ENCODE data around the gene ABR.

Gene ABR

GRCh38 chr17:1179818-1180742 is at the start of gene ABR:
ABR (minus strand) TSS chr17:1179981; CDS start chr17:1179727, 254 bp downstream.
- Histone ChIP-seq H3K4me3 (ENCODE audit: low read depth in 1 of 2, low read length in 2 of 2) (peak within 1 kb of the TSS; percentile 38 to 48), H3K4me1 (ENCODE audit: insufficient read depth, low read length) (peaks cover 22% of the 10 kb centered on the region), H3K27ac (ENCODE audit: low read depth, low read length) (peak within 1 kb of the TSS; percentile 32), H3K9ac (ENCODE audit: low read length) (no peak within 1 kb of the TSS), H3K27me3 (ENCODE audit: control insufficient read depth in 1 of 2, insufficient read depth in 2 of 2, low read length in 2 of 2) (peaks cover 0 to 5% of the 10 kb centered on the region in 2 donors), H3K9me3 (ENCODE audit: low read length) (no peaks in the 10 kb centered on the region), H3K36me3 (ENCODE audit: insufficient read depth, low read length) (no peaks in the 10 kb centered on the region)

DNA sequence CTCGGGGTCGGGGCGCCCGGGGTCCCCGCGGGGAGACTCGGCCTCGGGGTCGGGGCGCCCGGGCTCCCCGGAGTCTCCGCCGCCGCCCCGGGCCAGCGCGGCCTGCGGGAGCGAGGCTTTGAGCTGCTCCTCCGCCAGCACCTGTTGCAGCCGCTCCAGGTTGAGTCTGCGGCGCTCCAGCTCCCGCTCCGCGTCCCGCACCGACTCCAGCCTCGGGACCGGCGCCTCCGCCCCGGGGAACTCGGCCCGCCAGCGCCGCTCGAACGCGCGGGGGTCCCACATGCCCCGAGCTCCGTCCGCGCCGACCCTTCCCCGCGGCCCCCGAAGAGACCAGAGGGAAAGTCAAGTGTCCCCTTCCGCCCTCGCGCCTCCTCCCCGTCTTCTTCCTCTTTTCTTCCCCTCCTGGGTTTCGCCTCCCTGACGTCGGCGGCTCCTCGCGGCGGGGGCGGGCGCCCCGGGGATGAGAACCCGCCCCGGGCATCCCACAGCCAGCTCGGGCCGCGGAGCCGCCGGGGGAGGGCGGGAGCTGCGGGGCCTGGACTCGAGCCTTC is 49.6 kb upstream of the ABR start:
- H3K27ac ChIP-seq (ENCODE audit: low read depth, low read length), result no peak overlapping the region
- H3K27me3 ChIP-seq (ENCODE audit: control insufficient read depth in 1 of 2, insufficient read depth in 2 of 2, low read length in 2 of 2), result peaks cover 10 to 39% of the 10 kb centered on the region in 2 donors
- peak overlapping the region in 1 of 2 donors; percentile 36 for H3K4me3 ChIP-seq (ENCODE audit: low read depth in 1 of 2, low read length in 2 of 2)
- H3K36me3 ChIP-seq (ENCODE audit: insufficient read depth, low read length), result no peaks in the 10 kb centered on the region
- H3K9ac ChIP-seq (ENCODE audit: low read length), result no peak overlapping the region
- H3K9me3 ChIP-seq (ENCODE audit: low read length), result no peaks in the 10 kb centered on the region
- no peaks in the 10 kb centered on the region for H3K4me1 ChIP-seq (ENCODE audit: insufficient read depth, low read length)

DNA sequence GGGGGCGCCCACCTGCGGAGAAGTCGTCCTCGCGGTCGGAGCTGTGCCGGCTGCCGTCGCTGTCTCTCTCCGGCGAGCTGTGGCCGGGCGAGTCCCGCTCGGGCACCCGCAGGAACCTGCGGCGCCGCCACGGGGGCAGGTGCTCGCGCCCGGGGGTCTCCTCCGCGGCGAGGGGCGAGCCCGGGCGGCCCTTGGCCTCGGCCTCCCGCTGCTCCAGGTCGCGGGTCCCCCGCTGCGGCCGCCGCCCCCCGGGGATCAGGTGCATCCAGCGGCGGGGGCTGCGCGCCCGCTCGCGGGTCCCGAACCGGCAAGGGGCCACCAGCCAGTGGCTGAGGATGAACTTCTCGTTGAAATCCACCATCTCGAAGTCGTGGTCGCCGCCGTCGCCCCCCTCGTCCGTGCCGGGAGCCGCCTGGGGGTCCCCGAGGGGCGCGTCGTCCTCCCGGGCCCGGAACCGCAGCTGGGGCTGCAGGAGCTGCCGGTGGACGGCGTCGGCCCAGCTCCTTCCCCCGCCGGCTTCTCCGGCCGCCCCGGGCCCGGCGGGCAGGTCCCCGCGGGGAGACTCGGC is 49.1 kb upstream of the ABR start:
- H3K27me3 ChIP-seq (ENCODE audit: control insufficient read depth in 1 of 2, insufficient read depth in 2 of 2, low read length in 2 of 2), result peaks cover 10 to 39% of the 10 kb centered on the region in 2 donors
- no peak overlapping the region for H3K9ac ChIP-seq (ENCODE audit: low read length)
- no peaks in the 10 kb centered on the region for H3K9me3 ChIP-seq (ENCODE audit: low read length)
- H3K4me3 ChIP-seq (ENCODE audit: low read depth in 1 of 2, low read length in 2 of 2), result no peak overlapping the region
- H3K36me3 ChIP-seq (ENCODE audit: insufficient read depth, low read length), result no peaks in the 10 kb centered on the region
- no peak overlapping the region for H3K27ac ChIP-seq (ENCODE audit: low read depth, low read length)
- no peaks in the 10 kb centered on the region for H3K4me1 ChIP-seq (ENCODE audit: insufficient read depth, low read length)

DNA sequence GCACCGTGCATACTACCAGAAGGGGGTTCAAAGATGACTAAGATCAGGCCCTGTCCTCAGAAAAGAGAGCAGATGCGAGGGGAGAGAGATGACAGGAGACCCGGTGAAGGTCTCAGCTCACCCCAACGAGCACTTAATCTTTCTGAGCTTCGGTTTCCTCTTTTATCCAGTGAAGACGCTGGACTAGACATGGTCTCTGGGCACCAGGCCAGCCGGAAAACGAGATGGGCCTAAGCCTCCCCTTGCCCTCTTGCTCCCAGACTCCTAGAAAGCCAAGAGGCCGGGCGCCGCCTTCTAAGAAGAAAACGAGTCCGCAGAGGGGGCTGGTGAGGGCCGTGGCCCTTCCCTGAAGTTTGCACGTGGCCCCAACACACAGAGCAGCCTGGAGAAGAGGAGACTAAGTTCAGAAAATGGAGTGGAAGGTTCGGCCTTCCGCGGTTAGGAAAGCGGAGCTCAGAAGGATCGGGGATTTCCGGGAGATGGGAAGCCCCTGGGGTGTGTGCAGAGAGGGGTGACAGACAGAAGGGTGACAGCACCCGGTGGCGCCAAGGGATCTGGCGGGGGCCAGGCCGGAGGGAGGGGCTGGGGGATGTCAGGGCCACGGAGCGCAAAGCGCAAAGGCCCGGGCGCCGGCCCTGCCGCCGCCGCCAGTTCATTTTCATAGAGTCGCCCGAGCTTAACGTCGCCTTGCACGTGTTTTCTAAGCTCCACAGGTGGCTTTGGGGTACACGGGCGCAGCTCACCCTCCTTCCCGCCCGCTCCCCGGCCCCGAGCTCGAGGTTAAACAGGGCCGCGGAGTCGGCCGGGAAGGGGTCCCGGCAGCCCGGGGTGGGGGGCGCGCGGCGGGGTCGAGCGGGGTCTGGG is 48.4 kb upstream of the ABR start:
- Histone ChIP-seq H3K27me3 (ENCODE audit: control insufficient read depth in 1 of 2, insufficient read depth in 2 of 2, low read length in 2 of 2) (peaks cover 10 to 39% of the 10 kb centered on the region in 2 donors), H3K27ac (ENCODE audit: low read depth, low read length) (no peak overlapping the region), H3K36me3 (ENCODE audit: insufficient read depth, low read length) (no peaks in the 10 kb centered on the region), H3K4me1 (ENCODE audit: insufficient read depth, low read length) (no peaks in the 10 kb centered on the region), H3K4me3 (ENCODE audit: low read depth in 1 of 2, low read length in 2 of 2) (peak overlapping the region; percentile 27 to 32), H3K9ac (ENCODE audit: low read length) (no peak overlapping the region), H3K9me3 (ENCODE audit: low read length) (no peaks in the 10 kb centered on the region)

GRCh38 chr17:1227365-1227764 is 47.6 kb upstream of the ABR start:
- no peaks in the 10 kb centered on the region for H3K36me3 ChIP-seq (ENCODE audit: insufficient read depth, low read length)

DNA sequence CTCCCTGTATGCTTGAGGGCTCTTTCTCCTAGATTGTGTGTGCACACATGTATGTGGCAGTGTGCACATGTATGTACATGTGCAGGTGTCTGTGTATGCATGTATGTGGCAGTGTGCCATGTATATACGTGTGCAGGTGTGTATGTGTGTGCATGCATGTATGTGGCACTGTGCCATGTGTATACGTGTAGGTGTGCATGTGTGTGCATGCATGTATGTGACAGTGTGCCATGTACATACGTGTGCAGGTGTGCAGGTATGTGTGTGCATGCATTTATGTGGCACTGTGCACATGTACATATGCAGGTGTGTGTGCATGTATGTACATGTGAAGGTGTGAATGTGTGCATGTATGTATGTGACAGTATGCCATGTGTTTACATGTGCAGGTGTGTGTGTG is 46.5 kb upstream of the ABR start:
- H3K27me3 ChIP-seq (ENCODE audit: control insufficient read depth in 1 of 2, insufficient read depth in 2 of 2, low read length in 2 of 2), result peaks cover 2 to 27% of the 10 kb centered on the region in 2 donors
- peaks cover 2% of the 10 kb centered on the region for H3K9me3 ChIP-seq (ENCODE audit: low read length)
- no peaks in the 10 kb centered on the region for H3K36me3 ChIP-seq (ENCODE audit: insufficient read depth, low read length)
- H3K4me3 ChIP-seq (ENCODE audit: low read depth in 1 of 2, low read length in 2 of 2), result no peak overlapping the region
- H3K27ac ChIP-seq (ENCODE audit: low read depth, low read length), result no peak overlapping the region
- H3K4me1 ChIP-seq (ENCODE audit: insufficient read depth, low read length), result no peaks in the 10 kb centered on the region
- no peak overlapping the region for H3K9ac ChIP-seq (ENCODE audit: low read length)

More at GRCh38 chr17:1227365-1227764, 47.6 kb upstream of the ABR start:
- Histone ChIP-seq H3K4me1 (ENCODE audit: insufficient read depth, low read length) (no peaks in the 10 kb centered on the region), H3K9me3 (ENCODE audit: low read length) (no peaks in the 10 kb centered on the region), H3K4me3 (ENCODE audit: low read depth in 1 of 2, low read length in 2 of 2) (peak overlapping the region in 1 of 2 donors; percentile 27), H3K9ac (ENCODE audit: low read length) (no peak overlapping the region), H3K27me3 (ENCODE audit: control insufficient read depth in 1 of 2, insufficient read depth in 2 of 2, low read length in 2 of 2) (peaks cover 10 to 38% of the 10 kb centered on the region in 2 donors), H3K27ac (ENCODE audit: low read depth, low read length) (no peak overlapping the region)

GRCh38 chr17:1224330-1224729 is 44.5 kb upstream of the ABR start:
- no peaks in the 10 kb centered on the region for H3K4me1 ChIP-seq (ENCODE audit: insufficient read depth, low read length)
- H3K27ac ChIP-seq (ENCODE audit: low read depth, low read length), result no peak overlapping the region
- peaks cover 0 to 13% of the 10 kb centered on the region in 2 donors for H3K27me3 ChIP-seq (ENCODE audit: control insufficient read depth in 1 of 2, insufficient read depth in 2 of 2, low read length in 2 of 2)
- no peaks in the 10 kb centered on the region for H3K36me3 ChIP-seq (ENCODE audit: insufficient read depth, low read length)
- peaks cover 6% of the 10 kb centered on the region for H3K9me3 ChIP-seq (ENCODE audit: low read length)
- no peak overlapping the region for H3K4me3 ChIP-seq (ENCODE audit: low read depth in 1 of 2, low read length in 2 of 2)
- no peak overlapping the region for H3K9ac ChIP-seq (ENCODE audit: low read length)

DNA sequence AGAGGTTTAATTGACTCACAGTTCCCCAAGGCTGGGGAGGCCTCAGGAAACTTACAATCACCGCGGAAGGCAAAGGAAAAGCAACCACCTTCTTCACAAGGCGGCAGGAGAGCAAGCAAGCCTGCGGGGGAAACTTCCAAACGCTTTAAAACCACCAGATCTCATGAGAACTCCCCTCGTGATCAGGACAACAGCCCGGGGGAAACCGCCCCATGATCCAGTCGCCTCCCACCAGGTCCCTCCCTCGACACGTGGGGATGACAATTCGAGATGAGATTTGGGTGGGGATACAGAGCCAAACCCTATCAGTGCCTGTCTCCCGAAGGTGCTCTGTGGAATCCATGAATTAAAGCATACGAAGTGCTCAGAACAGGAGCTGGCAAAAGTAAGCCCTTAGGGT is 43.9 kb upstream of the ABR start:
- no peak overlapping the region for H3K9ac ChIP-seq (ENCODE audit: low read length)
- no peak overlapping the region for H3K4me3 ChIP-seq (ENCODE audit: low read depth in 1 of 2, low read length in 2 of 2)
- no peaks in the 10 kb centered on the region for H3K4me1 ChIP-seq (ENCODE audit: insufficient read depth, low read length)
- no peak overlapping the region for H3K27ac ChIP-seq (ENCODE audit: low read depth, low read length)
- peaks cover 0 to 13% of the 10 kb centered on the region in 2 donors for H3K27me3 ChIP-seq (ENCODE audit: control insufficient read depth in 1 of 2, insufficient read depth in 2 of 2, low read length in 2 of 2)
- no peaks in the 10 kb centered on the region for H3K36me3 ChIP-seq (ENCODE audit: insufficient read depth, low read length)
- H3K9me3 ChIP-seq (ENCODE audit: low read length), result peaks cover 6% of the 10 kb centered on the region

DNA sequence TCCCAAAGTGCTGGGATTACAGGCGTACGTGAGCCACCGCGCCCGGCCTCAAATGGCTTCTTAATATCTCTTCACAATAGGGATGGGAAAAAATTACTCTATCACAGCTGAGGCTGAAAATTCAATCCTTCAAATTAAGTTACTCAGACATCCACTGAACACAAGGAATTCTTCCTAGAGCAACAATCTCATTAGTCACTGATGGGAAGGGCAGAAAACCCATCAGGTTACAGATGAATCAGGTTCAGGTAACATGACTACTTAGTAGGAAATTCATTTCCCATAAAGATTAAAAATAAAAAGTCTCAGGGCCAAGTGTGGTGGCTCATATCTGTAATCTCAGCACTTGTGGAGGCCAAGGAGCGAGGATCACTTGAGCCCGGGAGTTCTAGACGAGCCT is 42.5 kb upstream of the ABR start:
- Histone ChIP-seq H3K27me3 (ENCODE audit: control insufficient read depth in 1 of 2, insufficient read depth in 2 of 2, low read length in 2 of 2) (peaks cover 0 to under 1% of the 10 kb centered on the region in 2 donors), H3K27ac (ENCODE audit: low read depth, low read length) (no peak overlapping the region), H3K4me1 (ENCODE audit: insufficient read depth, low read length) (no peaks in the 10 kb centered on the region), H3K9me3 (ENCODE audit: low read length) (peaks cover 6% of the 10 kb centered on the region), H3K36me3 (ENCODE audit: insufficient read depth, low read length) (no peaks in the 10 kb centered on the region), H3K9ac (ENCODE audit: low read length) (no peak overlapping the region), H3K4me3 (ENCODE audit: low read depth in 1 of 2, low read length in 2 of 2) (no peak overlapping the region)

GRCh38 chr17:1221209-1221608 is 41.4 kb upstream of the ABR start:
- H3K27me3 ChIP-seq (ENCODE audit: control insufficient read depth in 1 of 2, insufficient read depth in 2 of 2, low read length in 2 of 2), result peaks cover 0 to 4% of the 10 kb centered on the region in 2 donors
- H3K4me1 ChIP-seq (ENCODE audit: insufficient read depth, low read length), result no peaks in the 10 kb centered on the region
- H3K27ac ChIP-seq (ENCODE audit: low read depth, low read length), result no peak overlapping the region
- no peak overlapping the region for H3K4me3 ChIP-seq (ENCODE audit: low read depth in 1 of 2, low read length in 2 of 2)
- H3K9ac ChIP-seq (ENCODE audit: low read length), result no peak overlapping the region
- H3K36me3 ChIP-seq (ENCODE audit: insufficient read depth, low read length), result no peaks in the 10 kb centered on the region
- peaks cover 6% of the 10 kb centered on the region for H3K9me3 ChIP-seq (ENCODE audit: low read length)

- Histone ChIP-seq H3K9ac (ENCODE audit: low read length) (no peak overlapping the region), H3K9me3 (ENCODE audit: low read length) (peaks cover 6% of the 10 kb centered on the region), H3K27ac (ENCODE audit: low read depth, low read length) (no peak overlapping the region), H3K4me1 (ENCODE audit: insufficient read depth, low read length) (no peaks in the 10 kb centered on the region), H3K4me3 (ENCODE audit: low read depth in 1 of 2, low read length in 2 of 2) (no peak overlapping the region), H3K27me3 (ENCODE audit: control insufficient read depth in 1 of 2, insufficient read depth in 2 of 2, low read length in 2 of 2) (peaks cover 0 to 4% of the 10 kb centered on the region in 2 donors), H3K36me3 (ENCODE audit: insufficient read depth, low read length) (no peaks in the 10 kb centered on the region)
These were observed 40.6 kb upstream of the ABR start for GRCh38 chr17:1220346-1220745.

All from muscle layer of colon (tissue), 2 donors.